Peyer's patch (tissue), 4 donors: ENCODE results near the gene DIAPH2.

ENCODE experiments used
- CTCF ChIP-seq, 6 experiments: fragments of 450-650 bp in 4 of 6; fragments of 200-600 bp in 2 of 6; sonication (generic) in 1 of 6; IDR thresholded peaks; one replicate each; pipeline ENCODE4 v1.5.1; 2017 to 2019; ENCODE audit warnings: antibody characterized with exemption in 6 of 6, mild to moderate bottlenecking in 3 of 6, moderate library complexity in 1 of 6
- POLR2A ChIP-seq, 2 donors: fragments of 450-650 bp; IDR thresholded peaks; one replicate each; pipeline ENCODE4 v1.5.1; 2017; ENCODE audit warnings: antibody characterized with exemption in 2 of 2, mild to moderate bottlenecking in 2 of 2, moderate library complexity in 2 of 2

GRCh38 chrX:97366237-97366636 lies 681.6 kb downstream of the DIAPH2 start:
- TF ChIP-seq CTCF (IDR thresholded peaks at IDR 0.05), result no peak
- TF ChIP-seq POLR2A (IDR thresholded peaks at IDR 0.05), result no peak
